PFSK-1 (cell line): ENCODE measurements around the gene NFAM1.

Experiments
- POLR2AphosphoS5 ChIP-seq: IDR thresholded peaks from 2 replicates; pipeline ENCODE4 v1.6.1; 2012; ENCODE audit warnings: low read depth, mild to moderate bottlenecking, control low read depth, low read length, moderate library complexity
- TAF1 ChIP-seq: IDR thresholded peaks from 2 replicates; pipeline ENCODE4 v1.6.1; 2012; ENCODE audit warnings: low read length, control low read depth, borderline replicate concordance; ENCODE audit not compliant: insufficient read depth

DNA sequence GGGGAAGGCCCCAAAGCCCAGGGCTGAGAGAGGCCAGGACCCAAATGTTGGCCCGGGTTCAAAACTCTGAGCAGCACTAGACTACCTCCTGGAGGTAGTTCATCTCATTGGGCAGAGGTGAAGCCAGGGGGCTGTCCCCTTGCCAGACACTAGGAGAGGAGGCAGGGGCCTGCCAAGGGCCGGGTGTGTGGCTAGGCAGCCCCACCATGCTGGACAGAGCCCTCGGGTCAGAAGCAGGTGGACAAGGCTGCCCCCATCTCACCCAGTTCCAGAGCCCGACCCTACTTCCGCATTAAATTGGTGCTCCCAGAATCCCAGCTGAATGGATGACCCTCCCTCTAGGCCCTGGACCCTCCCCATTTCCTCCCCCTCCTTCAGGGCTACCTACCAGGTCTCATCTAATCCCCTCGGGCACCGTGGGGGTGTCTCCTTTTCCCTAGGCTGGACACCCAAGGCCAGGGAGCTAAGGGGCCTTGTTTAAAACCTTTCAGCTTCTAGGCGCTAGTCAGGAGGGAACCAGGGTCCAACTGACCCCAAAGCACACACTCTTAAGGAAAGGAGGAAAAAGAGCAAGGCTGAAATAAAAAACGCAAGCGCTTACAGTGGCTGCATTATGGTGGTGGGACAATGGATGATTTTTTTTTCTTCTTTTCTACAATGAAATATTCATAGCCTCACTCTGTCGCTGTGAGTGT lies 89.6 kb downstream of the NFAM1 start:
- TF ChIP-seq TAF1 (no peak), POLR2AphosphoS5 (no peak)
